Measurements from ENCODE around the gene ATF2.

ATF2 gene, protein sequence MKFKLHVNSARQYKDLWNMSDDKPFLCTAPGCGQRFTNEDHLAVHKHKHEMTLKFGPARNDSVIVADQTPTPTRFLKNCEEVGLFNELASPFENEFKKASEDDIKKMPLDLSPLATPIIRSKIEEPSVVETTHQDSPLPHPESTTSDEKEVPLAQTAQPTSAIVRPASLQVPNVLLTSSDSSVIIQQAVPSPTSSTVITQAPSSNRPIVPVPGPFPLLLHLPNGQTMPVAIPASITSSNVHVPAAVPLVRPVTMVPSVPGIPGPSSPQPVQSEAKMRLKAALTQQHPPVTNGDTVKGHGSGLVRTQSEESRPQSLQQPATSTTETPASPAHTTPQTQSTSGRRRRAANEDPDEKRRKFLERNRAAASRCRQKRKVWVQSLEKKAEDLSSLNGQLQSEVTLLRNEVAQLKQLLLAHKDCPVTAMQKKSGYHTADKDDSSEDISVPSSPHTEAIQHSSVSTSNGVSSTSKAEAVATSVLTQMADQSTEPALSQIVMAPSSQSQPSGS

DNA sequence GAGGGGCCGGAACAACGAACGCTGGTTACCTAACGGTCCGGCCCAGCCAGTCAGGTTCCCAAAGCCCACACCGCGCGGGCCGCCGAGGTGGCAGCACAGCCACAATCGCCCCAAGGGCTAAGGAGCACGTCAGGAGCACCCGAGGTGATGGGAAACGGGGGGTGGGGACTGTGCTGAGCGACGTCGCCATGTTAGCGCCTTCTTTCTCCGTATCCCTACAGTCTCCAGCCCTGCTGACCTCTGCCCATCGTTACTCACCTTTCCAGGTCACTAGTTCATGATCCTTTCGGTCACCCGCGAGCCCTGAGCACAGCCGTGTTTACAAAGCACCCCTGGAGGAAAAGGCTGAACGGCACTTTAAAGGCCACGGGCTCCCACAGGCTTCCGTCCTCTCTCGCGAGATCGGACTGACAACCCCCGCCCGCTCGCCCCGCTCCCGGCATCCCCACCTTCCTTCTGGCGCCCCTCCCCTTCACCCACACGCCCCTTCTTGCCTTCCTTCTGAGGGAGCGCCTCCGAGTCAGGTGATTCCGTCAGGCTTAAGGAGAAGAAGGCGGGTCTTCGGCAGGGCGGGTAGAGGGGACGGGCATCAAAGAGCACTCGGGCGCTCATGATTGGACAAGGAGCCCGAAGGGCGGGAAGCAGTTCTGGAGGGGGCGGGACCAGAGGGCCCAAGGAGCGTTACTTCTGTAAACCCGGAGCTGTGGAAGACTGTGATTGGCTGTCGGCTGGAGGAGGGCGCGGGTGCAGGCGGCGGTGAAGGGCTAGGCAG is at the start of gene ATF2:
Gene ATF2, minus strand, starts transcription at position 412 of the 772 bp plus-strand sequence. CDS start 31,760 bp downstream, outside the sequence.
- TF ChIP-seq, protein P1, sequence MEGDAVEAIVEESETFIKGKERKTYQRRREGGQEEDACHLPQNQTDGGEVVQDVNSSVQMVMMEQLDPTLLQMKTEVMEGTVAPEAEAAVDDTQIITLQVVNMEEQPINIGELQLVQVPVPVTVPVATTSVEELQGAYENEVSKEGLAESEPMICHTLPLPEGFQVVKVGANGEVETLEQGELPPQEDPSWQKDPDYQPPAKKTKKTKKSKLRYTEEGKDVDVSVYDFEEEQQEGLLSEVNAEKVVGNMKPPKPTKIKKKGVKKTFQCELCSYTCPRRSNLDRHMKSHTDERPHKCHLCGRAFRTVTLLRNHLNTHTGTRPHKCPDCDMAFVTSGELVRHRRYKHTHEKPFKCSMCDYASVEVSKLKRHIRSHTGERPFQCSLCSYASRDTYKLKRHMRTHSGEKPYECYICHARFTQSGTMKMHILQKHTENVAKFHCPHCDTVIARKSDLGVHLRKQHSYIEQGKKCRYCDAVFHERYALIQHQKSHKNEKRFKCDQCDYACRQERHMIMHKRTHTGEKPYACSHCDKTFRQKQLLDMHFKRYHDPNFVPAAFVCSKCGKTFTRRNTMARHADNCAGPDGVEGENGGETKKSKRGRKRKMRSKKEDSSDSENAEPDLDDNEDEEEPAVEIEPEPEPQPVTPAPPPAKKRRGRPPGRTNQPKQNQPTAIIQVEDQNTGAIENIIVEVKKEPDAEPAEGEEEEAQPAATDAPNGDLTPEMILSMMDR (IDR thresholded peaks at IDR 0.05; ENCODE audit: low read depth, low read length, missing control alignments) = no peak
- peak within 1 kb of the TSS; percentile 72 for H3K4me3 ChIP-seq (replicated peaks; ENCODE audit: low read depth, low read length)
- DNase-seq (ENCODE audit: extremely low read depth, low read depth) = peak; percentile 98

DNA sequence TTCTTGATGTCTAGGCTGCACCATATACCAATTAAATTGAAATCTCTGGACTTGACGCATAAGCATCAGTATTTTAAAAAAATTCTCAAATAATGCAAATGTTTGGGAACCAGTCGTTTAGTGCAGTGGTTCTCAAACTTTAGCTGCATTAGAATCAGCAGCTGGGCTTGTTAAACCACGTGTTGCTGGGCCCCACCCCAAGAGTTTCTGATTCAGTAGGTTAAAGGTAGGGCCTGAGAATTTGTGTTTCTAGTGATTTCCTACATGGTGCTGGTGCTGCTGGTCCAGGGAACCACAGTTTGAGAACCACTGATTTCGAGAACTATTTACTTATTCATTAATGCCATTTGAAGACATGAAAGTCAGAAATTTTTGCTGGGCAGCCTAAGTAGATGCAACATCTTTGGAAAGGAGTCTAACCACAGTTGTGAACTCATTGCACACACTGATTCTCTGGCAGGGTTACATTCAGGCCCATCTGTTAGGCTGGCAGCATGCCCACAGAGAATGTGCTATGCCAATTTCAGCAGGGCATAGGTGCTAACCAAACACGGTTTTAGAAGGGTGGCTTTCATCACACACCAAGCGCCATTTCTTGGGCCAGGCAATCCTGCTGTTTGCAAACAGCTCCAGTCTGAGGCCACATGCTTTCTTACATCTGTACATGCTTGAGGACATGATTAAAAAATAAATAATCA is 39.9 kb upstream of the ATF2 start:
- no peak overlapping the region for H3K4me3 ChIP-seq (replicated peaks; ENCODE audit: low read depth, low read length)
- DNase-seq (ENCODE audit: extremely low read depth, low read depth) = no peak
- TF ChIP-seq, protein P1 (IDR thresholded peaks at IDR 0.05; ENCODE audit: low read depth, low read length, missing control alignments) = no peak

DNA sequence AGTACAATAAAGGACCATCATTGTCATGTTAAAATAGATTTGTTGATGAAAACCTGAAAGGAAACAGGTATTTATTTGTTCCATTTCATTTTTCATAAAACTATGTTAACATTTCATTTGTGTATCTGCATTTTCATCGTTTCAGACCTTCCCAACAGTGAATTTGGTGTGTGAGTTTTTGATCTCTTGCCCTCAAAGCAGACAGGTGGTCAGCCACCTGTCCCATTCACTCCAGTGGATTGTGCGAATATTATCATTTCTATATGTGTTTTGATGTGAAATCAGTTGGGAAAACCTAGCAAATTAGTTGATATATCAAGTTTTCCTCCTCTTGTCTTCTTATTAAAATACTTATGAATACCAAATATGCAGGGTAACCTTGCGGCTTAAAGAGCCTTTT is 38.9 kb upstream of the ATF2 start:
- TF ChIP-seq, protein P1 (IDR thresholded peaks at IDR 0.05; ENCODE audit: low read depth, low read length, missing control alignments) = no peak
- DNase-seq (ENCODE audit: extremely low read depth, low read depth) = no peak
- H3K4me3 ChIP-seq (replicated peaks; ENCODE audit: low read depth, low read length) = no peak overlapping the region

DNA sequence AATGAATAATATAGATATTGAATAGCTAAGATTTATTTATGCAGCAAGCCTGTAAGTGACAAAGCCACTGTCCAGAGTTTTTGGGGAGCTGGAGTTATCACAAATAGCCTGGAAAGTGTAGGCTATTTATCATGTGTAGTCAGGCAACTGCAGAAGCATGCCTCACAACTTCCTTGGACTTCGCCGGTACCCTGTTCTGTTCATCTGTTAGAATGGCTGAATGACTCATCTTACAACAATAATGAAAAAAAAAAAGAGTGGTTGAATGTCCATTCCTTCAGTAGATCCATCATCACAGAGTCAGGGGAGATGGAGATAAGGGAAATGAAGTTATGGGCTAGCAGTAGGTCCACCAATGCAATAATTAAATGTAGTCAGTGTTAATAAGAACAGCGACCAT is 37.5 kb upstream of the ATF2 start:
- TF ChIP-seq, protein P1 (IDR thresholded peaks at IDR 0.05; ENCODE audit: low read depth, low read length, missing control alignments) = no peak
- no peak overlapping the region for H3K4me3 ChIP-seq (replicated peaks; ENCODE audit: low read depth, low read length)
- no peak for DNase-seq (ENCODE audit: extremely low read depth, low read depth)

DNA sequence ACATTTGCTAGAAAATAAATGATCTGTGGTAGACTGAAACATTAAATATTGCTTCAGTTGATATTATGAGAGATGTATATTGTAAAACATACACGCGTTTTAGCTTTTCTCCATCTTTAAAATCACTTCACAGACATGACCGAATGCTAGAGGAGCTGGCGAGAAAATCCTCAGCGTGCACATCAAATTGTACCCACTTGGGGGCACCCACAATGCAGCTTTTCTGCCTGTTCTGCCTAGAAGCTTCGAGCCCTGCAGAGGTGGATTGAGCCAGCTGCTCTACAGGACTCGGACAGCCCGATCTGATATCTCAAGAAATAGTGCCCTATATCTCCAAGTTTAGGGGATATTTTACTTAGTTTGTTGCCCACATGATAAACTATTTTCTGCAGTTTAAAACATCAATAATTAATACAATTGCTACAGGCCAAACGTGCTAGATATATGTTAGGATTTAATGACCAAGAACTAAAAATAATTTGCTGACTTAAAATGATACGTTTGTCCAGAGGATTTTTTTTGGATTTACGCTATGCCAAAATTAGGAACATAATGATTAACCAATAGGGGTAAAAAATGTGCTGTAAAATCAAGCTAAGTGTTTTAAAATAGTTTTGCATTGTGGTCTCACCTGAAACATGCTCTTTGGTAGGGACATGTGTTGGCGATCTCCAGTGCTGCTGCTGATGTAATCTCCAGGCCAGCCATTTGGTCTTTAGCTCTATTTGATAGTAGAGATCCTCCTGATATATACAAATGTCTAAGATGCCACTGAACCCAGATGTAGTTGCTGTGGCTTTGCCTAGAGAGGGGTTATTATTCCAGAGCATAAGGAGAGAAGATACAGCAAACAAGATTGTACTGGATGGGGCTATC is 35.9 kb upstream of the ATF2 start:
- H3K4me3 ChIP-seq (replicated peaks; ENCODE audit: low read depth, low read length) = no peak overlapping the region
- TF ChIP-seq, protein P1 (IDR thresholded peaks at IDR 0.05; ENCODE audit: low read depth, low read length, missing control alignments) = peak; percentile 60
- no peak for DNase-seq (ENCODE audit: extremely low read depth, low read depth)

GRCh38 chr2:175195012-175195411 is 27.0 kb upstream of the ATF2 start:
- no peak overlapping the region for H3K4me3 ChIP-seq (replicated peaks; ENCODE audit: low read depth, low read length)
- TF ChIP-seq, protein P1 (IDR thresholded peaks at IDR 0.05; ENCODE audit: low read depth, low read length, missing control alignments) = no peak
- no peak for DNase-seq (ENCODE audit: extremely low read depth, low read depth)

Measured in HFF-Myc (cell line).